ENCODE results near the gene PLA2G4D.

DNA sequence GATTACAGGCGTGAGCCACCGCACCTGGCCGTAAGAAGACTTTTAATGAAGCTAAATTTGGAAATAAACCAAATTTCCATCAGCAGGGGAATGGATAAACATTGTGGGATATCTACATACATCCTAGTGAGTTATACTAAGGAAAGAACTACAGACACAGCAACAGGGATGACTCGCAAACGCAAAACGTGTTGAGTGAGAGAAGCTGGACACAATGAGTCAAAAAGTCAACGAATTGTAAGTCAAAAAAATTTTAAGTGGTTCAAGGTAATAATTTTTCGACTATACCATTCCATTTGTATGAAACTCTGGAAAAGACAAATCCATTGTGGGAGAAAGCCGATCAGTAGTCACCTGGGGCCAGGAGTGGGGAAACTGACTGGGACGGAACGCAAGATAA, 42.2 kb upstream of the PLA2G4D start:
- TF ChIP-seq, protein P1, sequence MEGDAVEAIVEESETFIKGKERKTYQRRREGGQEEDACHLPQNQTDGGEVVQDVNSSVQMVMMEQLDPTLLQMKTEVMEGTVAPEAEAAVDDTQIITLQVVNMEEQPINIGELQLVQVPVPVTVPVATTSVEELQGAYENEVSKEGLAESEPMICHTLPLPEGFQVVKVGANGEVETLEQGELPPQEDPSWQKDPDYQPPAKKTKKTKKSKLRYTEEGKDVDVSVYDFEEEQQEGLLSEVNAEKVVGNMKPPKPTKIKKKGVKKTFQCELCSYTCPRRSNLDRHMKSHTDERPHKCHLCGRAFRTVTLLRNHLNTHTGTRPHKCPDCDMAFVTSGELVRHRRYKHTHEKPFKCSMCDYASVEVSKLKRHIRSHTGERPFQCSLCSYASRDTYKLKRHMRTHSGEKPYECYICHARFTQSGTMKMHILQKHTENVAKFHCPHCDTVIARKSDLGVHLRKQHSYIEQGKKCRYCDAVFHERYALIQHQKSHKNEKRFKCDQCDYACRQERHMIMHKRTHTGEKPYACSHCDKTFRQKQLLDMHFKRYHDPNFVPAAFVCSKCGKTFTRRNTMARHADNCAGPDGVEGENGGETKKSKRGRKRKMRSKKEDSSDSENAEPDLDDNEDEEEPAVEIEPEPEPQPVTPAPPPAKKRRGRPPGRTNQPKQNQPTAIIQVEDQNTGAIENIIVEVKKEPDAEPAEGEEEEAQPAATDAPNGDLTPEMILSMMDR (IDR thresholded peaks at IDR 0.05) = no peak
- TF ChIP-seq POLR2AphosphoS5 (IDR thresholded peaks at IDR 0.05; ENCODE audit: low read depth, low read length) = no peak
- TF ChIP-seq SIN3A (IDR thresholded peaks at IDR 0.05; ENCODE audit: borderline replicate concordance, insufficient read depth, low read depth, low read length) = no peak
- no peak for TF ChIP-seq TCF7L2 (IDR thresholded peaks at IDR 0.05; ENCODE audit: low read depth, low read length)
- no peak for TF ChIP-seq REST (IDR thresholded peaks at IDR 0.05; ENCODE audit: insufficient read depth in 1 of 2, low read depth in 2 of 2, low read length in 1 of 2)
